PC-3 (cell line): ENCODE results near the gene VSIG8. TPM values are rescaled to one million over a fixed set of nuclear protein-coding genes. Genes with fewer than 3 reads are reported as not detected.

Experiments used
- ATAC-seq: fragments of 200-7000 bp; cut with Tn5 transposase; 2 replicates; pipeline ENCODE4 v1.9.1; 2020; ENCODE audit warnings: mild to moderate bottlenecking, moderate library complexity
- BruUV-seq: library from RNA; stranded (reverse); fragments of 400-500 nt; replicated peaks from 2 replicates; lab custom pipeline; 2021; lab: Mats Ljungman, UMichigan
- CTCF ChIA-PET: fragments of 300-600 bp; sonication (Branson Sonifier 250); formaldehyde crosslinking; loops from one replicate; lab custom pipeline; 2022; ENCODE audit warnings: antibody characterized with exemption; lab: Charles Lee
- POLR2A ChIA-PET: fragments of 300-600 bp; sonication (Branson Sonifier 250); formaldehyde crosslinking; loops from one replicate; lab custom pipeline; 2022; ENCODE audit warnings: antibody characterized with exemption; ENCODE audit not compliant: unreplicated experiment; lab: Charles Lee
- DNase-seq: peaks from one replicate; pipeline ENCODE4 v3.0.0-alpha.2; 2015
- H2AFZ ChIP-seq: fragments of 300-600 bp; sonication (generic); 2 replicates; pipeline ENCODE4 v1.6.0; 2016; ENCODE audit warnings: antibody characterized with exemption, low read length
- H3F3A ChIP-seq: fragments of 300-600 bp; sonication (generic); one replicate; pipeline ENCODE4 v1.6.0; 2017; ENCODE audit warnings: antibody characterized with exemption, low read length, control low read depth, mild to moderate bottlenecking; ENCODE audit not compliant: unreplicated experiment
- H3K27ac ChIP-seq: fragments of 300-600 bp; sonication (generic); 2 replicates; pipeline ENCODE4 v1.5.1; 2016; ENCODE audit warnings: mild to moderate bottlenecking, low read length
- H3K27me3 ChIP-seq: fragments of 300-600 bp; sonication (generic); 2 replicates; pipeline ENCODE4 v1.6.1; 2016; ENCODE audit warnings: low read length, mixed read lengths
- H3K36me3 ChIP-seq: fragments of 300-600 bp; sonication (generic); 2 replicates; pipeline ENCODE4 v1.6.1; 2016; ENCODE audit warnings: low read depth, mixed run types, low read length, mixed read lengths
- H3K4me1 ChIP-seq: fragments of 300-600 bp; sonication (generic); 2 replicates; pipeline ENCODE4 v1.5.1; 2016; ENCODE audit warnings: low read length; ENCODE audit not compliant: insufficient read depth
- H3K4me2 ChIP-seq: fragments of 300-600 bp; sonication (generic); 2 replicates; pipeline ENCODE4 v1.6.0; 2016; ENCODE audit warnings: low read length
- H3K4me3 ChIP-seq: fragments of 300-600 bp; sonication (generic); 2 replicates; pipeline ENCODE4 v1.5.1; 2016; ENCODE audit warnings: mild to moderate bottlenecking, low read length, mixed read lengths
- H3K79me2 ChIP-seq: fragments of 300-600 bp; sonication (generic); 2 replicates; pipeline ENCODE4 v1.6.1; 2017; ENCODE audit warnings: low read length, mixed read lengths
- H3K9ac ChIP-seq: fragments of 300-600 bp; sonication (generic); 2 replicates; pipeline ENCODE4 v1.6.0; 2016; ENCODE audit warnings: mild to moderate bottlenecking, low read length
- H3K9me2 ChIP-seq: fragments of 300-600 bp; sonication (generic); replicated peaks from 2 replicates; pipeline ENCODE4 v1.6.1; 2016; ENCODE audit warnings: mixed run types, low read length, mixed read lengths
- H3K9me3 ChIP-seq: fragments of 300-600 bp; sonication (generic); 2 replicates; pipeline ENCODE4 v1.6.1; 2016; ENCODE audit warnings: low read length, mixed read lengths
- H4K20me1 ChIP-seq: fragments of 300-600 bp; sonication (generic); 2 replicates; pipeline ENCODE4 v1.6.1; 2016; ENCODE audit warnings: low read length, mixed read lengths
- EZH2 ChIP-seq: fragments of 300-600 bp; sonication (generic); IDR thresholded peaks from one replicate; pipeline ENCODE4 v1.6.1; 2017; ENCODE audit warnings: antibody characterized with exemption, mild to moderate bottlenecking, low read length; ENCODE audit not compliant: unreplicated experiment
- EZH2phosphoT487 ChIP-seq: fragments of 300-600 bp; sonication (generic); IDR thresholded peaks from 2 replicates; pipeline ENCODE4 v1.6.1; 2018; ENCODE audit warnings: mild to moderate bottlenecking, antibody characterized with exemption, low read length, borderline replicate concordance
- intact Hi-C: fragments of 100-400 bp; cut with micrococcal nuclease; formaldehyde crosslinking; loops from 2 replicates; pipeline ENCODE4 v1.9.0; 2023
- total RNA-seq: library from RNA; depleted of rRNA; stranded (reverse); fragments of >200 nt; gene quantifications from 2 replicates; pipeline ENCODE4 v1.2.3, GENCODE V29; 2014
- TF ChIP-seq, protein P1 (sequence below): fragments of 300-600 bp; sonication (generic); conservative IDR thresholded peaks from 2 replicates; pipeline ENCODE4 v1.5.1; 2017; ENCODE audit warnings: antibody characterized with exemption, low read depth, mild to moderate bottlenecking, low read length

VSIG8 gene
- total RNA-seq, 1 experiment from 2014 or later = 0.47 TPM

- ChIA-PET CTCF (no interaction called here), POLR2A (no interaction called here)
- TF ChIP-seq EZH2phosphoT487 (no peak), EZH2 (no peak)
- TF ChIP-seq, protein P1, sequence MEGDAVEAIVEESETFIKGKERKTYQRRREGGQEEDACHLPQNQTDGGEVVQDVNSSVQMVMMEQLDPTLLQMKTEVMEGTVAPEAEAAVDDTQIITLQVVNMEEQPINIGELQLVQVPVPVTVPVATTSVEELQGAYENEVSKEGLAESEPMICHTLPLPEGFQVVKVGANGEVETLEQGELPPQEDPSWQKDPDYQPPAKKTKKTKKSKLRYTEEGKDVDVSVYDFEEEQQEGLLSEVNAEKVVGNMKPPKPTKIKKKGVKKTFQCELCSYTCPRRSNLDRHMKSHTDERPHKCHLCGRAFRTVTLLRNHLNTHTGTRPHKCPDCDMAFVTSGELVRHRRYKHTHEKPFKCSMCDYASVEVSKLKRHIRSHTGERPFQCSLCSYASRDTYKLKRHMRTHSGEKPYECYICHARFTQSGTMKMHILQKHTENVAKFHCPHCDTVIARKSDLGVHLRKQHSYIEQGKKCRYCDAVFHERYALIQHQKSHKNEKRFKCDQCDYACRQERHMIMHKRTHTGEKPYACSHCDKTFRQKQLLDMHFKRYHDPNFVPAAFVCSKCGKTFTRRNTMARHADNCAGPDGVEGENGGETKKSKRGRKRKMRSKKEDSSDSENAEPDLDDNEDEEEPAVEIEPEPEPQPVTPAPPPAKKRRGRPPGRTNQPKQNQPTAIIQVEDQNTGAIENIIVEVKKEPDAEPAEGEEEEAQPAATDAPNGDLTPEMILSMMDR = no peak
- Histone ChIP-seq H3K9me3 (no peaks in the 10 kb centered on the region), H3K27me3 (no peaks in the 10 kb centered on the region), H3K4me3 (no peak within 1 kb of the TSS), H3K9me2 (no peaks in the 10 kb centered on the region), H3K4me2 (no peak within 1 kb of the TSS), H3F3A (no peaks in the 10 kb centered on the region), H3K79me2 (no peaks in the 10 kb centered on the region), H3K36me3 (no peaks in the 10 kb centered on the region), H4K20me1 (no peaks in the 10 kb centered on the region), H3K9ac (no peak within 1 kb of the TSS), H2AFZ (no peak within 1 kb of the TSS), H3K27ac (no peak within 1 kb of the TSS), H3K4me1 (no peaks in the 10 kb centered on the region)
- no TSS peak for BruUV-seq
- ATAC-seq (no peak), DNase-seq (no peak)
- intact Hi-C loops = no loop called here
Measured at GRCh38 chr1:159826441-159827101, 35.9 kb downstream of the VSIG8 start, which contains the start of gene SLAMF8. SLAMF8 (plus strand) TSS chr1:159826873; CDS start chr1:159826899, 26 bp downstream.

DNA sequence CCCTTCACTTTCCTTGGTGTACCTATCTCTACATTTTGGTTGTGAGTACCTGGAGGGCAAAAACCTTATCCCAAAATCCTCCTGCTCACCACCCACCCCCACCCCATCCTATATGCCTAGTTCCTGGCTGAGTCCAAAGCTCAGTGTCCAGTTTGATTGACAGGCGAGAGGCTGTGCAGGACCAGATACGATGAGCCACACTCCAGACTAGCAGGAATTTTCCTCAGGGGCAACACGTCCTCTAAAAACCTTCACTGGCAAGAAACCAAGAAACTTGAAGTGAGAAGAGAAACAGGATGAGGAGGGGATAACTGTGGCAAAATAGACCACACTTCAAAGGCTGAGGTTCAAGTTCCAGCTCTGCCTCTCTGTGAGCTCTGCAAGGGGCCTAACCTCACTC, 36.9 kb downstream of the VSIG8 start:
- CTCF ChIA-PET = no interaction called here
- no peak overlapping the region for H2AFZ ChIP-seq

DNA sequence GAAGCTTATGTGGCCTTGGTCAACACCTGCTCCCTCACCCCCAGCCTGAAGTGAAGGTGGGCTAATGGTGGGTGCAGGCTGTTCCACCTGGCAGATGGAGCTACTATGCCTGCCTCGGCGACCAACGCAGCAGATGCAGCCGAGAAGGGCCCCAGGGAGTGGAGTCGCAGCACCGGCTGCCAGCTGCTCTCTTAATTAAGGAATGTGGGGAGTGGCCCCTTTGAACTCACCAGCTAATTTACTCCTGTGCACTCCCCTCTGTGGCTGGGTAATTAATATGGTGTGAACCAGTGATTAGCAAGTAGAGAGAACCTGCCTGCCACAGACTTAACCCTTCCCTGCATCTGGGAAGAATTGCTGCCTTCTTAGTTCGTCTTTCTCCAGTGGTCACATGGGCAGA, 39.1 kb downstream of the VSIG8 start:
- CTCF ChIA-PET = no interaction called here

More for the DNA sequence above, 36.9 kb downstream of the VSIG8 start:
- H4K20me1 ChIP-seq = no peaks in the 10 kb centered on the region
- no peaks in the 10 kb centered on the region for H3K27me3 ChIP-seq
- H3K4me2 ChIP-seq = no peak overlapping the region
- no peaks in the 10 kb centered on the region for H3F3A ChIP-seq
- BruUV-seq = no TSS peak
- TF ChIP-seq, protein P1 = no peak
- TF ChIP-seq EZH2 (no peak), EZH2phosphoT487 (no peak)
- intact Hi-C loops = no loop called here
- POLR2A ChIA-PET = no interaction called here
- H3K4me3 ChIP-seq = no peak overlapping the region
- no peaks in the 10 kb centered on the region for H3K9me3 ChIP-seq
- H3K36me3 ChIP-seq = no peaks in the 10 kb centered on the region
- H3K9ac ChIP-seq = no peak overlapping the region
- H3K79me2 ChIP-seq = no peaks in the 10 kb centered on the region
- no peaks in the 10 kb centered on the region for H3K9me2 ChIP-seq
- H3K27ac ChIP-seq = no peak overlapping the region
- ATAC-seq (no peak), DNase-seq (no peak)
- no peaks in the 10 kb centered on the region for H3K4me1 ChIP-seq

More for the DNA sequence above, 39.1 kb downstream of the VSIG8 start:
- no peak overlapping the region for H3K4me3 ChIP-seq
- no peak overlapping the region for H3K4me2 ChIP-seq
- DNase-seq = no peak
- no peaks in the 10 kb centered on the region for H3K27me3 ChIP-seq
- POLR2A ChIA-PET = no interaction called here
- TF ChIP-seq EZH2phosphoT487 = no peak
- no peak for TF ChIP-seq EZH2
- TF ChIP-seq, protein P1 = no peak
- intact Hi-C loops = no loop called here
- H3F3A ChIP-seq = no peaks in the 10 kb centered on the region
- H2AFZ ChIP-seq = no peak overlapping the region
- H3K9me3 ChIP-seq = no peaks in the 10 kb centered on the region
- no peak overlapping the region for H3K9ac ChIP-seq
- no peak overlapping the region for H3K27ac ChIP-seq
- no TSS peak for BruUV-seq
- 0 out of 2 replicates have a peak, but pooled peaks cover under 1% of the 10 kb centered on the region for H3K4me1 ChIP-seq
- ATAC-seq = no peak
- no peaks in the 10 kb centered on the region for H3K36me3 ChIP-seq
- H4K20me1 ChIP-seq = no peaks in the 10 kb centered on the region
- H3K9me2 ChIP-seq = no peaks in the 10 kb centered on the region
- no peaks in the 10 kb centered on the region for H3K79me2 ChIP-seq
